ENCODE data around the gene ATRIP.

The ATRIP gene

GRCh38 chr3:48429960-48430707 is 16.4 kb upstream of the ATRIP start, which contains the start of gene PLXNB1:
Gene PLXNB1 (minus strand): TSS chr3:48430086. CDS start chr3:48424611, 5,475 bp downstream.
- peaks cover 18% of the 10 kb centered on the region for H3K27me3 ChIP-seq (replicated peaks; ENCODE audit: insufficient read depth, low read length)
- TF ChIP-seq EZH2 (optimal IDR thresholded peaks at IDR 0.05; ENCODE audit: low read depth, low read length): no peak
- no peaks in the 10 kb centered on the region for H3K9me3 ChIP-seq (replicated peaks; ENCODE audit: insufficient read depth, low read length)
- H3K4me3 ChIP-seq (ENCODE audit: low read length): peak within 1 kb of the TSS; percentile 67
- no peaks in the 10 kb centered on the region for H3K4me1 ChIP-seq (ENCODE audit: low read length)
- H4K20me1 ChIP-seq (ENCODE audit: insufficient read depth, low read length): no peaks in the 10 kb centered on the region
- H3K27ac ChIP-seq (ENCODE audit: low read length): no peak within 1 kb of the TSS
- H3K36me3 ChIP-seq (replicated peaks; ENCODE audit: insufficient read depth, low read length): no peaks in the 10 kb centered on the region
- no peak within 1 kb of the TSS for H3K9ac ChIP-seq (ENCODE audit: low read length)
- peaks cover under 1% of the 10 kb centered on the region; the same call in 1 of the 2 replicates for H3K79me2 ChIP-seq (ENCODE audit: low read length)
- peak within 1 kb of the TSS; percentile 51; the same call in 1 of the 2 replicates for H2AFZ ChIP-seq (ENCODE audit: low read length)
- no peak for DNase-seq
- H3F3A ChIP-seq (ENCODE audit: insufficient read depth, low read length): peaks cover 6% of the 10 kb centered on the region
- no peaks in the 10 kb centered on the region for H3K9me2 ChIP-seq (replicated peaks; ENCODE audit: insufficient read depth, low read length)
- peak within 1 kb of the TSS; percentile 85 for H3K4me2 ChIP-seq (ENCODE audit: low read depth, low read length)

- Histone ChIP-seq H3K27me3 (replicated peaks; ENCODE audit: insufficient read depth, low read length) (peaks cover 18% of the 10 kb centered on the region), H3K9me2 (replicated peaks; ENCODE audit: insufficient read depth, low read length) (no peaks in the 10 kb centered on the region), H3K27ac (ENCODE audit: low read length) (no peak overlapping the region), H4K20me1 (ENCODE audit: insufficient read depth, low read length) (no peaks in the 10 kb centered on the region), H3K4me1 (ENCODE audit: low read length) (no peaks in the 10 kb centered on the region), H2AFZ (ENCODE audit: low read length) (no peak overlapping the region), H3K9me3 (replicated peaks; ENCODE audit: insufficient read depth, low read length) (no peaks in the 10 kb centered on the region), H3F3A (ENCODE audit: insufficient read depth, low read length) (peaks cover 6% of the 10 kb centered on the region), H3K4me3 (ENCODE audit: low read length) (no peak overlapping the region), H3K4me2 (ENCODE audit: low read depth, low read length) (no peak overlapping the region), H3K79me2 (ENCODE audit: low read length) (peaks cover 4% of the 10 kb centered on the region; the same call in 1 of the 2 replicates), H3K36me3 (replicated peaks; ENCODE audit: insufficient read depth, low read length) (no peaks in the 10 kb centered on the region), H3K9ac (ENCODE audit: low read length) (no peak overlapping the region)
- no peak for DNase-seq
- TF ChIP-seq EZH2phosphoT487 (IDR thresholded peaks at IDR 0.05; ENCODE audit: low read length) (no peak), CTCF (IDR thresholded peaks at IDR 0.05; ENCODE audit: low read length) (no peak), EZH2 (optimal IDR thresholded peaks at IDR 0.05; ENCODE audit: low read depth, low read length) (no peak)
Observed at GRCh38 chr3:48430708-48431101, 15.8 kb upstream of the ATRIP start.

GRCh38 chr3:48431224-48432029 is 15.1 kb upstream of the ATRIP start:
- no peak for DNase-seq
- peaks cover 4% of the 10 kb centered on the region; the same call in 1 of the 2 replicates for H3K79me2 ChIP-seq (ENCODE audit: low read length)
- H3K4me2 ChIP-seq (ENCODE audit: low read depth, low read length): no peak overlapping the region
- no peak overlapping the region for H3K4me3 ChIP-seq (ENCODE audit: low read length)
- H3K27me3 ChIP-seq (replicated peaks; ENCODE audit: insufficient read depth, low read length): peaks cover 18% of the 10 kb centered on the region
- no peaks in the 10 kb centered on the region for H4K20me1 ChIP-seq (ENCODE audit: insufficient read depth, low read length)
- no peak for TF ChIP-seq EZH2 (optimal IDR thresholded peaks at IDR 0.05; ENCODE audit: low read depth, low read length)
- no peaks in the 10 kb centered on the region for H3K9me2 ChIP-seq (replicated peaks; ENCODE audit: insufficient read depth, low read length)
- peaks cover 6% of the 10 kb centered on the region for H3F3A ChIP-seq (ENCODE audit: insufficient read depth, low read length)
- H3K27ac ChIP-seq (ENCODE audit: low read length): no peak overlapping the region
- no peak overlapping the region for H2AFZ ChIP-seq (ENCODE audit: low read length)
- H3K4me1 ChIP-seq (ENCODE audit: low read length): no peaks in the 10 kb centered on the region
- no peaks in the 10 kb centered on the region for H3K36me3 ChIP-seq (replicated peaks; ENCODE audit: insufficient read depth, low read length)
- H3K9ac ChIP-seq (ENCODE audit: low read length): no peak overlapping the region
- H3K9me3 ChIP-seq (replicated peaks; ENCODE audit: insufficient read depth, low read length): no peaks in the 10 kb centered on the region

Data from MM.1S (cell line).